Measurements from ENCODE around the gene SLC4A2. TPM values are rescaled to one million over a fixed set of nuclear protein-coding genes. Genes with fewer than 3 reads are reported as not detected.

Gene SLC4A2
- total RNA-seq, 1 donor from 2014 or later: 193 TPM

DNA sequence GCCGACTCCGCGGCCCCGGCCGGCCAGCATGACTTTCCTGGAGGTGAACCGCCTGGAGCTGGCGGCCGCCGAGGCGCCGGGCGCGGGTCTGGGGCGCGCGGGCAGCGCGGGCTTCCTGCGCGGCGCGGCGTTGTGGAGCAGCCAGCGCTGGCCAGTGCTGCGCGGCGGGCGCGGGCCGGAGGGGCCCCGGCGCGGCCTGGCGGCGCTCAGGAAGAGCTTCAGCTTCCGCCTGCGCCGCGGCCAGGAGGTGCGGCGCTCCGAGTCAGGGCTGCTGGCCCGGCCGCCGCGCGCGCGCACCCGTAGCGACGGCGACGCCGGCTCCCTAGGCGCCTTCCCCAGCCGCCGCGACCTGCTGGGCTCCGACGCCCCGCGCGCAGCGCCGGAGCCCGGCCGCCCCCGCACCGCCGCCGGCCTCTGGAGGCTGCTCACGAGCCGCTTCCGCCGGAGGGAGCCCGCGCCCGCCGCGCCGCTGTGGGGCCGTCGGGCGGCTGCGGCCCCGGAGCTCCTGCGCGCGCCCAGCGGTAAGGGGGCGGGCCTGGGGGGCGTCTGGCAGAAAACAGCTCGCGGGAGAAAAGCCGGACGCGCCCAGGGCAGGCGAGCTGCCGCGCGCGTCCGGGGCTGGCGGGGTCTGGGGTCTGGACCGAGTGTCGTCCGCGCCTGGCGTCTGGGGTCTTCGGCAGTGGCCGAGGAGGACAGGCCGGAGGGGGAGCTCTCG, 55.9 kb downstream of the SLC4A2 start:
- DNase-seq (ENCODE audit: low spot score): no peak

- peak; percentile 65 for DNase-seq (ENCODE audit: low spot score)
Observed at GRCh38 chr7:151115836-151116418, 56.5 kb downstream of the SLC4A2 start.

- DNase-seq (ENCODE audit: low spot score): no peak
Observed at GRCh38 chr7:151116603-151117440, 57.4 kb downstream of the SLC4A2 start.

GRCh38 chr7:151117565-151117964, 58.2 kb downstream of the SLC4A2 start:
- DNase-seq (ENCODE audit: low spot score): no peak

GRCh38 chr7:151118108-151119054, 59.0 kb downstream of the SLC4A2 start:
- DNase-seq (ENCODE audit: low spot score): no peak

- no peak for DNase-seq (ENCODE audit: low spot score)
Observed at GRCh38 chr7:151119055-151119415, 59.6 kb downstream of the SLC4A2 start.

DNA sequence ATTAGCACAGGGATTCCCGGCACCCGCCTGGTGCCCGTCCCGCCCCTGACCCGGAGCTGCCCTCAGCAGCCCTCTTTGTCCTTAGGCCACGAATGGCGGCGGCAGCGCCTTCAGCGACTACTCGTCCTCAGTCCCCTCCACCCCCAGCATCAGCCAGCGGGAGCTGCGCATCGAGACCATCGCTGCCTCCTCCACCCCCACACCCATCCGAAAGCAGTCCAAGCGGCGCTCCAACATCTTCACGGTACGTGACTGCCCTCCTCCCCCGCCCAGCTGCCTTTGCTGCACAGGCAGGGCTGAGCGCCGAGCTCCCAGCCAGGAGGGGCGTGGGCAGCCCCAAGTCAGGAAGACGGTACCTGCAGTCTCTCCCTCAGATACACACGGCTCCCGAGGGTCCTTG, 60.5 kb downstream of the SLC4A2 start:
- DNase-seq (ENCODE audit: low spot score): no peak

DNA sequence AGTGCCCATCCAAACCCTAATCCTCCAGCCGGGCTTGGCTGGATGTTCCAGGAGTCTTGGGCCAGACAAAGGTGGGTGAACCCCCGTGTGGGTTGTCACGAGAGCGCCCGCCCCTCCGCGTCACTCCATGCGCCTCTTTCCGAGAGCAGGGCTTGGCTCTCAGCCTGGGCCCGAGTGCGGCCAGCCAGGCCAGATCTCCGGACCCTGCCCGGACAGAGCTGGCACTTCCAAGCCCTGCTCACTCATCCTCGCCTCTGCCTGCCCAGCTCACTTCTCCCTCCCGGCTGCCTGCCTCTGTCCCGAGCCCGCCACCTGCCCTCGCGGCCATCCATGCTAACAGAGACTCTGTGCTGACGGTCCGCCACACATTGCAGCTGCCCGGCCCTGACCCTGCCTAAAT, 61.5 kb downstream of the SLC4A2 start:
- DNase-seq (ENCODE audit: low spot score): no peak

DNA sequence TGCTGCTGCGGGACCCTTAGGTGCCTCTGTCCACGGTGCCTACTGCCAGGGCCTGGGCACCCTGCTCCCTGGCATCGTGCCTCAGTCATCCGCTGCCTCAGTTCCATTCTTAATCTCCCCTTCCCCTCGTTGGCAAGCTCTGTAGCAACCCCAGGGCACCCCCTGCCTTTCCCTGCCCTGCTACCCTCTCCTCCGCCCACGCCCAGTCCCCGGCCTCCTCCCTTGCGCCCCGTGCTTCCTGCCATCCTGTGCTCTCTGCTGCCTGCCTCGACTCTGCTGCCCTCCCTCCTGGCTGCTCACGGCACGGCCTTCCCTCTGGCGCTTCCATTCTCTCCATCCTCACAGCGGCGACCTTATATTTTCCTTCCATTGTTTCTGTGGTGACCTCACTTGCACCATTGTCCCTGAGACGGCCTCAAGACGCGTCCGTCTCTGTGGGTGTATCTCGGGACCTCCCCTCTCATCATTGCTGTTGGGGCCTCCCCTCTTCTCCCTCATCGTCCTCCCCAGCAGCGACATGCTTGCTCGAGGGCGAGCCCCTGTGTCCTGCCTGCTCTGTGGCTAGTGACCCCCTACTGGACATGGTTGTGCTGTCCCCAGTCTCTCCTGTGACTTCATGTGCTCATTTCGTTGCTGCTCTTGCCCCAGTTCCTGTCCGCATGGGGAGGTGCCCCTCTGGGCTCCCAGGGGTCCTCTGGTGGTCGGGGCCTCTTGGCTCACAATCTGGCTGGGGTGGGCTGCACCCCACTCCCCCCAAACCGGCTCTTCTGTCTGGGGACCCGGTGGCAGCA, 62.2 kb downstream of the SLC4A2 start:
- no peak for DNase-seq (ENCODE audit: low spot score)

DNA sequence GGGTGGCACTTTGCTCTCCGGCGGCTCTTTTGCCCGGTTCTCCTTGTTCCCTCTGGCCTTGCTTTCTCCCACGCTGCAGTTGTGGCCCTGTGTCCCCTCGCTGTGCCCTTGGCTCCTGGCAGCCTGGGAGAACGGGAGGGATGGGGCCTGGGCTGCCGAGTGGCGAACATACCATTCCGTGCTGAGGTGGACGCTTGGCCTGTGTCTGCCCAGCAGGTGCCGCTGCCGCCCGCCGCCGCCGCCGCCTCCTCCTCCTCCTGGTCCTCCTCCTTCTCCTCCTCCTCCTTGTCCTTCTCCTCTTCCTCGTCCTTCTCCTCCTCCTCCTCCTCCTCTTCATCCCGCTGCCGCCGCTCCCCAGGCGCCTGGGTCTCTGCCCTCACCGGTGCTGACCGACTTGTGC, 62.9 kb downstream of the SLC4A2 start:
- DNase-seq (ENCODE audit: low spot score): no peak

DNA sequence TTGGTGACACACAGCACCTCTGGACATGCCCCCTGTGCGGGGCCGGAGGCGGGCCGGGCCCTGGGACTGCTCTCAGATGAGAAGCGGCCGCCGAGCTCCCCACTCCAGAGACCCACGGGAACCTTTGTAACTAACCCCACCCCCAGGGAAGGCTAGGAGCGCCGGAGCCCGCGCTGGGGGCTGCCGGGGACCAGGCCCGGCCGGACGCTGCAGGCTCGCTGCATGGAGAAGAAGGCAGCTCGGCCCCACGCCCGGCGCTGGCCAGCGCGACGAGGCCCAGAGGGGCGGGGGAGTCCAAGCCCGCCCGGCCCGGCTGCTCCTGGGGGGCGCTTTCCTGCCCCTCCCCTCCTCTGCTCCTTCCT, 63.4 kb downstream of the SLC4A2 start:
- DNase-seq (ENCODE audit: low spot score): no peak

- DNase-seq (ENCODE audit: low spot score): no peak
Observed at GRCh38 chr7:151123158-151123821, 63.9 kb downstream of the SLC4A2 start.

GRCh38 chr7:151123822-151124464, 64.6 kb downstream of the SLC4A2 start:
- peak; percentile 88 for DNase-seq (ENCODE audit: low spot score)

- DNase-seq (ENCODE audit: low spot score): no peak
Observed at GRCh38 chr7:151124481-151124880, 65.1 kb downstream of the SLC4A2 start.

- DNase-seq (ENCODE audit: low spot score): no peak
Observed at GRCh38 chr7:151124899-151125399, 65.6 kb downstream of the SLC4A2 start.

DNA sequence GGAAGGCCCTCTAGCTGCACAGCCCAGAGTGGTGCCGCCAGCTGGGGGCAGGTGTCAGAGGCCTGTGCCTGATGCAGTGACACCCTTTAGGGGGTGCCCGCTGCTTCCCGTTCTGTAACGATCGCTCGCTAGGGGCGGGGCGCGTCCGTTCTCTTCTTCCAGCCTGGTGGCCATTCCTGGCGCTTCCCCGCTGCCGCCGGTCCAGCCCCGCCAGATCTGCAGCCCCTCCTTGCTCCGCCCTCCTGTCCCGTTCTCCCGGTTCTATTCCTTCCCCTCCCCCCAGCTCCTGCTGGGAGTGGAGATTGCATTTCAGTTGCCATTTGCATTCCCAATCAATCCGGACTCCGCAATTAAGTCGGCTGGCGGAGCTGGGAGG, 66.1 kb downstream of the SLC4A2 start:
- peak; percentile 38 for DNase-seq (ENCODE audit: low spot score)

- DNase-seq (ENCODE audit: low spot score): no peak
Observed at GRCh38 chr7:151125846-151126481, 66.6 kb downstream of the SLC4A2 start.
